Activated CD8-positive, alpha-beta memory T cell treated with anti-CD3 and anti-CD28 coated beads, Interleukin-2, amount 50 U/mL, for 24 hours (primary cell): ENCODE data around the gene TRIO.
"Not testable (repeated sequence)": the region's sequence is repeated elsewhere in the genome, so short reads cannot be mapped to it uniquely, and the experiment has no call there.

Experiments
- DNase-seq: peaks from one replicate; pipeline ENCODE4 v3.0.0-alpha.2; 2020; ENCODE audit errors: extremely low read depth

Gene TRIO

DNA sequence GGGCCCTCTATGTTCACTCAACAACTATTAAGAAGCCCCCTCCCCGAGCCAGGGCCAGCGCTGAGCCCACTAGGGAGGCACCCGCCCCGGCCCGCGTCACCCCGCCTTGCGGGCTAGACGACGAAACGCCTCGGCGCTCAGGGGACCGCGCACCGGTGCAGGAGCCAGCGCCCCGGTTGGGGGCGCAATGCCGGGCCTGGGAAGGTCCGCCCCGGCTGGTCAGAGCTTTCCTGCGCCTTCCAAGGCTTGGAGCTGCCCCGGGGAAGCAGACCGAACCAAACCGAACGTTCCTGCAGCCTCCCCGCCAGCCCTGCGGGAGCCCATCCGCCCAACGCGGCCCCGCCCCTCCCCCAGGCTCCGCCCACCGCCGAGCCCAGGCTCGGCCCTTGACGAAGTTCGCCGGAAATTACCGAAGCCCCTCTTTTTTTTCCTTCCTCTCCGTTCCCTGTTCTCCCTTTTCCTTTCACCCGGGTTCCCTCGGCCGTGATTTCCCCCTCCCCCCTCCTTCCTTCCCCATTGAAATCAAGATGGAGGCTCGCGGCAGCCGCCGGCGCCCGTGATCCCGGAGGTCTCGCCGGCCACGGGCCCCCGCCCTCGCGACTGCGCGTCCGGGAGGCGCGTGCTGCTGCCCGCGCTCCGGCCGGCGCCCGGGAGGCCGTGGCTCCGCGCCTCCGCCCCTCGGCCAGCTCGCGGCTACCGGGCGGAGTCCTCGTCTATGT, at the start of gene TRIO:
Gene TRIO, plus strand, starts transcription at position 516 of the 719 bp plus-strand sequence. CDS start 384 bp downstream, outside the sequence.
- peak; percentile 40 for DNase-seq

GRCh38 chr5:14097380-14097779, 45.8 kb upstream of the TRIO start:
- DNase-seq: not testable (repeated sequence)

- no peak for DNase-seq
Observed at GRCh38 chr5:14097998-14098471, 45.1 kb upstream of the TRIO start.

GRCh38 chr5:14100281-14100680, 42.9 kb upstream of the TRIO start:
- no peak for DNase-seq

DNA sequence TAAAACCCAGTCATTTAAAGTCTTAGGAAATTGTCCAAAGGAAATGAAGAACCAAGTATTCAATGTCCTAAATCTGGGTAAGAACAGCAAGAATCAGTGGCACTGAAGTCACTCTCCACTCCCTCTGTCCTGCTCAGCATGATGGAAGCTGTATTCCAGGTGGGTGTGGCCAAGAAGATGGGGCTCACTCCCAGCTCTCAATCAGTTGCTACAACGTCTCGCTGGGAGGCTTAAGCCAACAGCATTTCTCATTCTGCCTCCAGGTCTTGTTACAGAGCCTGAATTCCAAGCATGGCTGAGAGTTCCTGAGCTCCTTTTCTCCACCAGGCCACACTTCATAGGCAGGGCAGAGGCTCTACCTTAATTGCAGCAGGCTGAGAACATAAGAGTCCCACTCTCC, 41.2 kb upstream of the TRIO start:
- no peak for DNase-seq

GRCh38 chr5:14102666-14103065, 40.5 kb upstream of the TRIO start:
- DNase-seq: no peak

DNA sequence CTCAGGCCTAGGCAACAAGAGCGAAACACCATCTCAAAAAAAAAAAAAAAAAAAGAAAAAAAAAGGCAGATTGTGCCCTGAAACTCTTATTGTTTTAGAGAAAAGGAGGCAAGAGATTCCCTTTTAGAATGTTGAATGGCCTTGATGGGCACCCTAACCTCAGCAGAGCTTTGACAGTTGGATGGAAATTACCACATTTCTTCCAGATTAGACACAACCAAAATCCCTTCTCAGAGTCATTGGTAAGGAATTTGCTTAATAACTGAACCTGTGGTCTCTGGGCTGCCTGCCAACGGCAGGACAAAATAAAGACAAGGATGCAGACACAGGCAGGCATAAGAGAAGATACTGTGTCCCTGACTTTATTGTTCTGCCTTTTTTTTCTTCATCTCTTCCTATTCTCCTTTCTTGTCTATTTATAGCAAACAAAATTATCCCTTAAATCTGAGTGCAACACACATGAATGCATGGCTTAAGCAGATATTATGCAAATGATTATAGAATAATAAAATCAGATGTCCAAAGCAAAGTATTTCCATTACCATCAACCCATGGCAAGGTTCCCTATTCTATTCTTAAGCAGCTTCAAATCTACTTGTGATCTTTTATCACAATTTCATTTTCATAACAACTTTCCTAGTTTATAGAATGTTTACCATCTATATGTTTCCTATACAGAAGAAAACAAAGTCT, 37.3 kb upstream of the TRIO start:
- no peak for DNase-seq

DNA sequence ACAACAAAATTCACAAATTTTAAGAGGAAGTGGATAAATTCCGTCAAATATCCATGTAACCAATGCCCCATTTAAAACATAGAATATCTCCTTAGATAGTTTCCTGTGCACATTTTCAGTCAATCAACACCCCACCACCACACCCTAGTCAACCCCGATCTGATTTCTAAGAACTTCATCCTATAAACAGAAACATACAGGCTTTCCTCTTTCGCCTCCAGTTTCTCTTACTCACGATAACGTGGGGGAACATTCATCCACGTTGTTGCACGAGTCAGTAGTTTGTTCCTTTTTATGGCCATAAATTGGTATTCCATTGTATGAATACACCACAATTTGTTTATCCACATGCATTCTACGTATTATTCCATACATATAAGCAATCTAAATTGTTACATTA, 35.6 kb upstream of the TRIO start:
- no peak for DNase-seq

- no peak for DNase-seq
Observed at GRCh38 chr5:14108170-14108996, 34.8 kb upstream of the TRIO start.

DNA sequence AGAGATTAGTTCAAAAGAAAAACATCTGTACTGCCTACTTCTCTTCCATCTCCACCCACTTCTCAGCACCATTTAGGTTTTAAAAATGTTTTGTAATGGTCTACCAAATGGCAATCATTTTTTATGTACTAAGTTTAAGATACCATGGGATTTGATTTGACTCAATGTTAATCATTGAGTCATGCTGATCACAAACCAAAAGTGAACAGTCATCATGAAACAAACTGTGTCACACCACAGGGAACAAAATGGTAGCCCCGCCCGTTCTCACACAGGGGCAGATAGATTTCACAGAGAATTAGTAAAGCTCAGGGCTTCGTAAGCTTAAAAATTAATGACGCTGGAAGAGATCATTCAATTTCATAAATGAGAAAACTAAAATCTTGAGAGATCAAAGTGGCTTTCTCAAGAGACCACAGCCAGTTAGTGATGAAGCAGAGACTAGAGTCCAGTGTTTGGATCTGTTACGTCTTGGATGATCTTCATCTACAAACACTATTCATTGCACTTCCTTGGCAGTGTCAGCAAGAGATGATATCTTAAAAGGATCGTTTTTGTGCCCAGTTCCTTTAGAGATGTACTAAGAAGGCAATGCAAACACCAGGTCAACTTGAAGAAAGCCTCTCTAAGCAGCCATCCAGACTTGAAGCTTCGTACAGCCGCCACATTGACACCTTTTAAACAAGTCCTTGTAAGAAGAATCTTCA, 33.9 kb upstream of the TRIO start:
- DNase-seq: no peak

DNA sequence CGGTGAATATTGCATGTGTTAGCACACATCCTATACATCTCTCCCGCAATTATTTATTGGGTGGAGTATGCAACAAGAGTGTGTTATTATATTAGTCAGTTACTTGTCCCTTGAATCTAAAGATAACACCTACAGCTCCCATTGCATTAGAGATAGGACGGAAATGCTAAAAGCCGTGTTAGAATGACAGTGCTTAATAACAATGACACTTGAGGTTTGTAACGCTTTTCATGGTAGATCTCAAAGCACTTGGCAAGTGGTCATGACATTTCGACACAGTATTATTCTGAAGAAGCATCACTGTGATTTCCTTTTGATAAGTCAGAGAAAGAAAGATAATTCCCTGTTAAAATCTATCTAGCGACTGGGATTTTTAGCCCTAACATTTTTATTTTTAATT, 33.4 kb upstream of the TRIO start:
- DNase-seq: no peak

DNA sequence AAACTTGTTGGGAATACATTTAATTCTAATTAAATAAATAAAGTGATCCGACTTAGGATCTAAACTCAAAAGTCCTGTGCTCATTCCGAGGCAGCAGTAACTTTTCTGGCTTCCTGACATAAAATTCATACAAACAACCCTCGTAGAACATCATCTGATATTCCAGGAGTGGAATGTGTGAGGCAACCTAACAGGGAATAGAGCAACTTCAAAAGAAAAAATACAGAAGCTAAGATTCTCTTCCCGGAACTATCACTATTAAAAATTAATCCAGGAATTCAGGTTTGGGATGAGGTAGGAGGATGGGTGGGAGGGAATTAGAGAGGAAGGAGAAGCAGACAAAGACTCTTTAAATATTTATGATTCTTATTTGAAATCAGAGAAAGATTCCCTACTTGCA, 32.9 kb upstream of the TRIO start:
- DNase-seq: no peak

DNA sequence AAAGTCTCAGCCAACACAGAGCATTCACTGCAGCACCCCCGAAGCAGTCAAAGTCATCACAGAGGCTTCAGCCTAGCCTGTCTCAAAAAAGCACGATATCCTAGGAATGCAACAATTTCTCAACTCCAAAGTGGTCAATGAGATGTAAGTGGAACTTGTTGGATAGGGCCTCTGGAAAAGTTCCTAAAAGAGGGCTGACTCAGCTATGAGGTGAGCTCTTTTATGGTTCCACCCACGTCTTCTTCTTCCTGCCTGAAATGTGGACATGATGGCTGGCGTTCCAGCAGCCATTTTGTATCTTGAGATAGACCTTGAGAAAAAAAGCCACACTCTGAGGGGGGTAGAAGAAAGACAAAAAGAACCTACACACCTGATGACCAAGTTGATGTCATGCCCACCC, 32.5 kb upstream of the TRIO start:
- no peak for DNase-seq

GRCh38 chr5:14112998-14113652, 30.0 kb upstream of the TRIO start:
- DNase-seq: no peak

- DNase-seq: no peak
Observed at GRCh38 chr5:14114615-14115251, 28.4 kb upstream of the TRIO start.

- DNase-seq: no peak
Observed at GRCh38 chr5:14115323-14115895, 27.7 kb upstream of the TRIO start.

GRCh38 chr5:14118551-14119320, 24.4 kb upstream of the TRIO start:
- no peak for DNase-seq

GRCh38 chr5:14120176-14120575, 23.0 kb upstream of the TRIO start:
- no peak for DNase-seq

- no peak for DNase-seq
Observed at GRCh38 chr5:14121552-14121951, 21.6 kb upstream of the TRIO start.

DNA sequence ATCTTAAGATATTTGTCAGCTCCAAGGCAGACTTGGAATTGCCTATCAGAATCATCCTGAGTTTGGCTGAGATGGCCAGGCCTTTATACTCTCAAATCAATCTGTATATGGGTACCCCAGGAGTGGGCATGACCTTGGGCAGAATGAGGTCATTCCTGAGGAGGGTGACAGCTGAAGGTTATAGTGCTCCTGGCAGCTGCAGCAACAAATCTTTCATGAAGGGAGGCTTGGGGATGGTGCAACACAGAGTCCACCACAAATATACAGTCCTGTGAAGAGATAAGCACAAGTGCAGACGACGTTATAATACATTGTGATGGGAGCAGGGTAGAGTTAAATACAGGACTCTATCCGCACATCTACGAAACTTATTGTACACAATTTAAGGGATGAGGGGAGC, 21.1 kb upstream of the TRIO start:
- DNase-seq: no peak
